Endothelial cell of umbilical vein (primary cell): ENCODE results near the gene UBTD1. TPM values are rescaled to one million over a fixed set of nuclear protein-coding genes. Genes with fewer than 3 reads are reported as not detected.

ENCODE experiments used
- BruUV-seq: library from RNA; stranded (reverse); fragments of 400-500 nt; replicated peaks from 2 replicates; lab custom pipeline; 2021; lab: Mats Ljungman, UMichigan
- CTCF ChIA-PET: fragments of 300-600, 350-600 bp; sonication (Branson Sonifier 250); formaldehyde crosslinking; loops from one replicate; lab custom pipeline; 2021; ENCODE audit warnings: antibody characterized with exemption, inconsistent platforms; lab: Charles Lee
- POLR2A ChIA-PET: fragments of 300-600, 350-600 bp; sonication (Branson Sonifier 250); formaldehyde crosslinking; loops from one replicate; lab custom pipeline; 2021; ENCODE audit warnings: antibody characterized with exemption, inconsistent platforms; lab: Charles Lee
- DNase-seq: peaks from one replicate; pipeline ENCODE4 v3.0.0-alpha.2; 2011; ENCODE audit warnings: low read depth, low spot score
- FAIRE-seq: peaks from 2 replicates; lab custom pipeline; 2011; peaks lifted over from hg19 to GRCh38; lab: Jason Lieb, UNC
- H2AFZ ChIP-seq: 2 replicates; pipeline ENCODE4 v1.6.0; 2012; ENCODE audit warnings: low read depth, low read length, control low read depth, inconsistent platforms
- H3K27ac ChIP-seq: 2 replicates; pipeline ENCODE4 v1.5.1; 2011; ENCODE audit warnings: low read depth, mild to moderate bottlenecking, control low read depth, low read length, moderate library complexity; ENCODE audit not compliant: insufficient read depth
- H3K27me3 ChIP-seq, 2 experiments: 2 replicates each; pipeline versions ENCODE4 v1.6.0 to v1.6.1; 2011; ENCODE audit warnings: low read length in 2 of 2, mixed read lengths in 1 of 2; ENCODE audit not compliant: control insufficient read depth in 2 of 2, insufficient read depth in 2 of 2
- H3K36me3 ChIP-seq, 2 experiments: 2 replicates in 1 of 2; 3 replicates in 1 of 2; pipeline ENCODE4 v1.5.1; 2011; ENCODE audit warnings: low read length in 2 of 2, mild to moderate bottlenecking in 1 of 2, moderate library complexity in 1 of 2; ENCODE audit not compliant: control insufficient read depth in 2 of 2, insufficient read depth in 2 of 2; ENCODE audit errors: extremely low read depth in 1 of 2
- H3K4me1 ChIP-seq: 3 replicates; pipeline ENCODE4 v1.5.1; 2011; ENCODE audit warnings: mild to moderate bottlenecking, low read length; ENCODE audit not compliant: control insufficient read depth, insufficient read depth; ENCODE audit errors: extremely low read depth
- H3K4me2 ChIP-seq: 2 replicates; pipeline ENCODE4 v1.6.1; 2011; ENCODE audit warnings: low read length, control low read depth, mixed read lengths; ENCODE audit not compliant: insufficient read depth
- H3K4me3 ChIP-seq, 3 experiments: fragments of 200-600 bp in 1 of 3; sonication (generic), shearing (Covaris generic) in 1 of 3; replicated peaks in 1 of 3; 2 replicates each; pipeline ENCODE4 v1.5.1; 2011 to 2016; ENCODE audit warnings: control low read depth in 3 of 3, low read length in 3 of 3, mild to moderate bottlenecking in 2 of 3, inconsistent platforms in 1 of 3, low read depth in 1 of 3, moderate library complexity in 1 of 3; ENCODE audit not compliant: insufficient read depth in 1 of 3
- H3K79me2 ChIP-seq: 2 replicates; pipeline ENCODE4 v1.6.0; 2012; ENCODE audit warnings: low read length, inconsistent platforms; ENCODE audit not compliant: control insufficient read depth, insufficient read depth
- H3K9ac ChIP-seq: replicated peaks from 2 replicates; pipeline ENCODE3; 2011; ENCODE audit warnings: low read length, control low read depth; ENCODE audit not compliant: insufficient read depth; ENCODE audit errors: extremely low read depth
- H3K9me1 ChIP-seq: replicated peaks from 3 replicates; pipeline ENCODE4 v1.6.0; 2011; ENCODE audit warnings: mild to moderate bottlenecking, low read length; ENCODE audit not compliant: control insufficient read depth, insufficient read depth; ENCODE audit errors: extremely low read depth
- H3K9me3 ChIP-seq: replicated peaks from 2 replicates; pipeline ENCODE4 v1.5.1; 2012; ENCODE audit warnings: low read length, inconsistent platforms; ENCODE audit not compliant: control insufficient read depth, insufficient read depth
- H4K20me1 ChIP-seq: replicated peaks from 2 replicates; pipeline ENCODE3; 2011; ENCODE audit warnings: mild to moderate bottlenecking, low read length; ENCODE audit not compliant: control insufficient read depth, insufficient read depth; ENCODE audit errors: extremely low read depth
- EZH2 ChIP-seq: IDR thresholded peaks from 2 replicates; pipeline ENCODE4 v1.6.1; 2012; ENCODE audit warnings: borderline replicate concordance, low read depth, mild to moderate bottlenecking, moderate library complexity, low read length, inconsistent platforms; ENCODE audit not compliant: severe bottlenecking
- FOS ChIP-seq: IDR thresholded peaks from 2 replicates; pipeline ENCODE4 v1.6.1; 2011; ENCODE audit warnings: mild to moderate bottlenecking, low read length, moderate library complexity, borderline replicate concordance; ENCODE audit not compliant: insufficient read depth
- GATA2 ChIP-seq: IDR thresholded peaks from 2 replicates; pipeline ENCODE4 v1.7.0; 2011; ENCODE audit warnings: low read depth, mild to moderate bottlenecking, moderate library complexity, mixed read lengths, low read length; ENCODE audit not compliant: insufficient read length, insufficient read depth
- JUN ChIP-seq: IDR thresholded peaks from 2 replicates; pipeline ENCODE4 v1.6.1; 2011; ENCODE audit warnings: borderline replicate concordance, low read depth; ENCODE audit not compliant: insufficient read length, insufficient read depth
- MYC ChIP-seq: IDR thresholded peaks from one replicate; pipeline ENCODE4 v1.6.1; 2011; ENCODE audit warnings: mild to moderate bottlenecking, low read depth, low read length
- POLR2A ChIP-seq: IDR thresholded peaks from 2 replicates; pipeline ENCODE4 v1.6.1; 2012; ENCODE audit warnings: low read depth, mild to moderate bottlenecking, control low read depth, low read length
- POLR2AphosphoS5 ChIP-seq: IDR thresholded peaks from 2 replicates; pipeline ENCODE4 v1.6.1; 2012; ENCODE audit warnings: low read depth, mild to moderate bottlenecking, control low read depth, low read length, moderate library complexity; ENCODE audit not compliant: insufficient read depth
- dilution Hi-C: fragments of 300-500 bp; cut with MboI; formaldehyde crosslinking; loops from one replicate; pipeline ENCODE4 v1.15.0; 2019; ENCODE audit warnings: low sequenced_read_pairs; ENCODE audit not compliant: extremely low pct_ligation_motif_present
- intact Hi-C: fragments of 100-400 bp; cut with micrococcal nuclease; formaldehyde crosslinking; loops from one replicate; pipeline ENCODE4 v1.10.0; 2022
- polyA plus RNA-seq, 4 experiments: library from polyadenylated mRNA; depleted of rRNA in 3 of 4; stranded (reverse) in 3 of 4; unstranded in 1 of 4; fragments of >200 nt; gene quantifications; 2 replicates each; pipeline versions ENCODE4 v1.2.1 to v1.2.3, GENCODE V29; 2011 to 2012; ENCODE audit warnings: missing spikeins in 1 of 4
- total RNA-seq: library from RNA; stranded (reverse); gene quantifications from 2 replicates; pipeline ENCODE4 v1.2.3, GENCODE V29; 2021
- TF ChIP-seq, protein P1 (sequence below): IDR thresholded peaks from 2 replicates; pipeline ENCODE4 v1.6.1; 2011; ENCODE audit not compliant: insufficient read depth, insufficient read length
- TF ChIP-seq, protein P2 (sequence below), 2 donors: IDR thresholded peaks; 1 replicate in 1 of 2; 2 replicates in 1 of 2; pipeline ENCODE4 v1.5.1; 2011; ENCODE audit warnings: low read length in 2 of 2, mild to moderate bottlenecking in 2 of 2, moderate library complexity in 2 of 2, control low read depth in 1 of 2, inconsistent platforms in 1 of 2, low read depth in 1 of 2; ENCODE audit not compliant: insufficient read depth in 1 of 2; ENCODE audit errors: extremely low read depth in 1 of 2

UBTD1 gene
- total and polyA plus RNA-seq, 2 donors (not counting 3 experiments of a cell fraction or from before 2014, with no cell fraction given), result 42.6 to 63.7 TPM

DNA sequence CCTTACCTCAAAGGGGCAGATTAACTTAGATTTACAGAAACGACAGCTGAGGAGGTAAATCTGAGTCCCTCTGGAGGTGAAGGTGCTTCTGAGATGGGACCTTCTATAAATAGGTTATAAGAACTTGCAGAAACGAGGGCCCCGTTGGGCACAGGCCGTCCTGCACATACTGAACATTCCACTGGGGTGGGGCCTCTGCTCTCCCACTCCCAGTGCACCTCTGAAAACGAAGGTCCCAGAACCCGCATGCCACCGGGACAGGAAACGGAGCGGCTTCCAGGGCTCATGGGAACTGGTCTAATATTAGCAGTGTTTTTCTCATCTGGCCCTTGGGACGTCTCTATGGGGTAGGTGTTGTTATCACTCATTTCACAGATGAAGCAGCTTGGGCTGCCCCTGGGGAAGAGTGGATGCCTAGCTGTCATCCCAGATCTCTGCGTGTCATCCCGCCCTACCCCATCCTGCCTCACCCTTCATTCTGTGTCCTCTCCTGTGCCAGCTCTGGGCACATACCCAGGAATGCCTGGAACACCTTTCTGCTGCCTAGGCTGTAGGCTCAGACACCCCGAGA lies 110.4 kb downstream of the UBTD1 start:
- Histone ChIP-seq H3K79me2 (no peaks in the 10 kb centered on the region), H3K9ac (no peak overlapping the region), H4K20me1 (no peaks in the 10 kb centered on the region), H3K9me1 (no peaks in the 10 kb centered on the region), H2AFZ (no peak overlapping the region), H3K9me3 (no peaks in the 10 kb centered on the region), H3K4me1 (no peaks in the 10 kb centered on the region), H3K4me2 (no peak overlapping the region), H3K27ac (no peak overlapping the region), H3K27me3 (no peaks in the 10 kb centered on the region), H3K4me3 (no peak overlapping the region), H3K36me3 (no peaks in the 10 kb centered on the region)
- dilution Hi-C loops (no loop called here), intact Hi-C loops (no loop called here)
- no peak for DNase-seq
- ChIA-PET CTCF (interaction anchor here (0.9 to 9.6 kb wide), 5 partner anchors 12 to 145 kb away, joined by 3 to 304 read pairs (median 10); partner anchors contain the start of gene ANKRD2), POLR2A (no interaction called here)
- BruUV-seq, result no TSS peak
- FAIRE-seq, result no peak
- no peak for TF ChIP-seq POLR2A
- no peak for TF ChIP-seq POLR2AphosphoS5
- TF ChIP-seq EZH2, result no peak
- no peak for TF ChIP-seq JUN
- no peak for TF ChIP-seq MYC
- TF ChIP-seq, protein P1, sequence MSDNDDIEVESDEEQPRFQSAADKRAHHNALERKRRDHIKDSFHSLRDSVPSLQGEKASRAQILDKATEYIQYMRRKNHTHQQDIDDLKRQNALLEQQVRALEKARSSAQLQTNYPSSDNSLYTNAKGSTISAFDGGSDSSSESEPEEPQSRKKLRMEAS, result no peak
- no peak for TF ChIP-seq GATA2
- TF ChIP-seq, protein P2, sequence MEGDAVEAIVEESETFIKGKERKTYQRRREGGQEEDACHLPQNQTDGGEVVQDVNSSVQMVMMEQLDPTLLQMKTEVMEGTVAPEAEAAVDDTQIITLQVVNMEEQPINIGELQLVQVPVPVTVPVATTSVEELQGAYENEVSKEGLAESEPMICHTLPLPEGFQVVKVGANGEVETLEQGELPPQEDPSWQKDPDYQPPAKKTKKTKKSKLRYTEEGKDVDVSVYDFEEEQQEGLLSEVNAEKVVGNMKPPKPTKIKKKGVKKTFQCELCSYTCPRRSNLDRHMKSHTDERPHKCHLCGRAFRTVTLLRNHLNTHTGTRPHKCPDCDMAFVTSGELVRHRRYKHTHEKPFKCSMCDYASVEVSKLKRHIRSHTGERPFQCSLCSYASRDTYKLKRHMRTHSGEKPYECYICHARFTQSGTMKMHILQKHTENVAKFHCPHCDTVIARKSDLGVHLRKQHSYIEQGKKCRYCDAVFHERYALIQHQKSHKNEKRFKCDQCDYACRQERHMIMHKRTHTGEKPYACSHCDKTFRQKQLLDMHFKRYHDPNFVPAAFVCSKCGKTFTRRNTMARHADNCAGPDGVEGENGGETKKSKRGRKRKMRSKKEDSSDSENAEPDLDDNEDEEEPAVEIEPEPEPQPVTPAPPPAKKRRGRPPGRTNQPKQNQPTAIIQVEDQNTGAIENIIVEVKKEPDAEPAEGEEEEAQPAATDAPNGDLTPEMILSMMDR (IDR thresholded peaks at IDR 0.05; ENCODE audit: extremely low read depth in 1 of 2, insufficient read depth in 1 of 2, low read depth in 1 of 2, low read length in 2 of 2), result no peak
- TF ChIP-seq FOS, result no peak
